HepG2 (cell line): ENCODE results near the gene PPP1R18. TPM values are rescaled to one million over a fixed set of nuclear protein-coding genes. Genes with fewer than 3 reads are reported as not detected.

Experiments
- ATF7 ChIP-seq, 2 experiments: fragments of 450-650 bp in 1 of 2; sonication (generic) in 1 of 2; formaldehyde crosslinking in 1 of 2; IDR thresholded peaks; 2 replicates each; pipeline versions ENCODE4 v1.4.0 to v1.6.1; 2016 to 2020; ENCODE audit warnings: antibody characterized with exemption in 1 of 2, mild to moderate bottlenecking in 1 of 2, missing genetic modification reagents in 1 of 2
- CENPT ChIP-seq: sonication (generic); formaldehyde crosslinking; IDR thresholded peaks from 2 replicates; pipeline ENCODE4 v1.8.0; 2022; ENCODE audit warnings: low read depth, mild to moderate bottlenecking, moderate library complexity, missing genetic modification reagents
- CHCHD3 ChIP-seq: sonication (generic); formaldehyde crosslinking; IDR thresholded peaks from 2 replicates; pipeline ENCODE4 v1.8.0; 2022; ENCODE audit warnings: mild to moderate bottlenecking, missing genetic modification reagents, moderate library complexity
- HOXA5 ChIP-seq: sonication (generic); formaldehyde crosslinking; IDR thresholded peaks from 2 replicates; pipeline ENCODE4 v1.4.0; 2020; ENCODE audit warnings: missing genetic modification reagents
- MAFK ChIP-seq, 2 experiments: IDR thresholded peaks in 1 of 2; conservative IDR thresholded peaks in 1 of 2; 2 replicates each; pipeline ENCODE4 v1.6.1; 2011; ENCODE audit warnings: improper control_type of control experiment in 2 of 2, low read length in 2 of 2
- MAX ChIP-seq: IDR thresholded peaks from 2 replicates; pipeline ENCODE4 v1.6.1; 2012; ENCODE audit warnings: inconsistent platforms
- PAF1 ChIP-seq: IDR thresholded peaks from 2 replicates; pipeline ENCODE4 v1.6.1; 2016; ENCODE audit warnings: missing genetic modification reagents, missing compliant biosample characterization
- RBFOX2 ChIP-seq: fragments of 200-400 bp; formaldehyde crosslinking; IDR thresholded peaks from 2 replicates; pipeline ENCODE4 v1.6.1; 2017; ENCODE audit warnings: low read depth, mild to moderate bottlenecking, low read length
- STAT6 ChIP-seq: sonication (generic); formaldehyde crosslinking; IDR thresholded peaks from 2 replicates; pipeline ENCODE4 v1.4.0; 2020; ENCODE audit warnings: missing genetic modification reagents, mild to moderate bottlenecking, borderline replicate concordance
- TAF1 ChIP-seq: sonication (generic); formaldehyde crosslinking; IDR thresholded peaks from 2 replicates; pipeline ENCODE4 v1.4.0; 2020; ENCODE audit warnings: missing genetic modification reagents
- TBL1XR1 ChIP-seq: fragments of 150-350 bp; IDR thresholded peaks from 2 replicates; pipeline ENCODE4 v1.6.1; 2014; ENCODE audit warnings: borderline replicate concordance, low read length; ENCODE audit not compliant: partially characterized antibody
- ZBTB4 ChIP-seq: sonication (generic); formaldehyde crosslinking; IDR thresholded peaks from 2 replicates; pipeline ENCODE4 v1.4.0; 2020; ENCODE audit warnings: missing genetic modification reagents, mild to moderate bottlenecking, borderline replicate concordance
- ZBTB43 ChIP-seq: sonication (generic); formaldehyde crosslinking; conservative IDR thresholded peaks from 2 replicates; pipeline ENCODE4 v1.4.0; 2020; ENCODE audit warnings: missing genetic modification reagents
- ZNF124 ChIP-seq: sonication (generic); formaldehyde crosslinking; IDR thresholded peaks from 2 replicates; pipeline ENCODE4 v1.4.0; 2020; ENCODE audit warnings: missing genetic modification reagents
- ZNF225 ChIP-seq: sonication (generic); formaldehyde crosslinking; IDR thresholded peaks from 2 replicates; pipeline ENCODE4 v1.4.0; 2020; ENCODE audit warnings: mild to moderate bottlenecking, missing genetic modification reagents
- ZNF354B ChIP-seq: sonication (generic); formaldehyde crosslinking; IDR thresholded peaks from 2 replicates; pipeline ENCODE4 v1.8.0; 2022; ENCODE audit warnings: mild to moderate bottlenecking, missing genetic modification reagents
- ZNF556 ChIP-seq: sonication (generic); formaldehyde crosslinking; IDR thresholded peaks from 2 replicates; pipeline ENCODE4 v1.4.0; 2020; ENCODE audit warnings: mild to moderate bottlenecking, missing genetic modification reagents, borderline replicate concordance
- ZNF558 ChIP-seq: sonication (generic); formaldehyde crosslinking; IDR thresholded peaks from 2 replicates; pipeline ENCODE4 v1.9.0; 2022; ENCODE audit warnings: mild to moderate bottlenecking, missing genetic modification reagents, borderline replicate concordance
- ZNF772 ChIP-seq: sonication (generic); formaldehyde crosslinking; IDR thresholded peaks from 2 replicates; pipeline ENCODE4 v1.5.0; 2020; ENCODE audit warnings: mild to moderate bottlenecking, missing genetic modification reagents
- polyA plus RNA-seq, 8 experiments: library from polyadenylated mRNA; depleted of rRNA in 3 of 8; stranded (reverse) in 7 of 8; unstranded in 1 of 8; fragments of >200 nt; fragmentation: Illumina TruSeq in 4 of 8; extraction: Trizol in 4 of 8; gene quantifications; 2 replicates each; pipeline versions ENCODE4 v1.2.1 to v1.2.3, GENCODE V29; 2011 to 2016; ENCODE audit warnings: low read depth in 4 of 8, missing spikeins in 1 of 8, mixed read lengths in 1 of 8; ENCODE audit not compliant: insufficient read depth in 1 of 8
- total RNA-seq, 5 experiments: library from RNA; depleted of rRNA; stranded (reverse); fragments of >200 nt; fragmentation: Illumina TruSeq; extraction: Trizol; gene quantifications; 2 replicates each; pipeline ENCODE4 v1.2.3, GENCODE V29; 2016; ENCODE audit warnings: low read depth in 1 of 5

PPP1R18 gene
- total and polyA plus RNA-seq, 2 of the 13 experiments (the other 11 are each of a cell fraction or from before 2014, with no cell fraction given), result 4.9 to 9.2 TPM

- TF ChIP-seq STAT6 (CRISPR knock-in tag), result peak; percentile 74; the same call in 1 of the 2 replicates
- no peak; the same call in 1 of the 2 replicates for TF ChIP-seq ZNF124 (CRISPR knock-in tag)
- peak; percentile 95 for TF ChIP-seq MAX
- TF ChIP-seq MAFK (conservative IDR thresholded peaks at IDR 0.05 in 1 of 2, IDR thresholded peaks at IDR 0.05 in 1 of 2; ENCODE audit: low read length in 2 of 2), result no peak
- no peak for TF ChIP-seq ATF7 (IDR thresholded peaks at IDR 0.05)
- TF ChIP-seq ATF7 (CRISPR knock-in tag; IDR thresholded peaks at IDR 0.05), result no peak
- peak; percentile 77; the same call in 1 of the 2 replicates for TF ChIP-seq CHCHD3
- no peak for TF ChIP-seq PAF1 (CRISPR knock-in tag)
- peak; percentile 84 for TF ChIP-seq TAF1 (CRISPR knock-in tag)
- TF ChIP-seq ZNF354B (CRISPR knock-in tag), result no peak
- TF ChIP-seq ZBTB43 (CRISPR knock-in tag), result no peak; the same call in 1 of the 2 replicates
- no peak; the same call in 1 of the 2 replicates for TF ChIP-seq ZNF556 (CRISPR knock-in tag)
- 0 out of 2 replicates have a peak, but pooled peaks have one; percentile 37 for TF ChIP-seq CENPT (CRISPR knock-in tag)
- peak; percentile 91 for TF ChIP-seq ZNF772 (CRISPR knock-in tag)
- peak; percentile 87 for TF ChIP-seq HOXA5
- TF ChIP-seq ZNF225 (CRISPR knock-in tag), result peak; percentile 89
- TF ChIP-seq ZBTB4 (CRISPR knock-in tag), result peak; percentile 99
- peak; percentile 99; the same call in 1 of the 2 replicates for TF ChIP-seq ZNF558 (CRISPR knock-in tag)
- peak; percentile 99 for TF ChIP-seq RBFOX2
- TF ChIP-seq TBL1XR1, result no peak
Observed at GRCh38 chr6:30647242-30648116, 39.0 kb downstream of the PPP1R18 start (continued).
